ENCODE measurements around the gene NFE2L2. TPM values are rescaled to one million over a fixed set of nuclear protein-coding genes. Genes with fewer than 3 reads are reported as not detected.
"Not testable (repeated sequence)": the region's sequence is repeated elsewhere in the genome, so short reads cannot be mapped to it uniquely, and the experiment has no call there.

The NFE2L2 gene
- polyA plus RNA-seq, 1 donor (not counting 4 experiments of a cell fraction or from before 2014, with no cell fraction given): 177 TPM

DNA sequence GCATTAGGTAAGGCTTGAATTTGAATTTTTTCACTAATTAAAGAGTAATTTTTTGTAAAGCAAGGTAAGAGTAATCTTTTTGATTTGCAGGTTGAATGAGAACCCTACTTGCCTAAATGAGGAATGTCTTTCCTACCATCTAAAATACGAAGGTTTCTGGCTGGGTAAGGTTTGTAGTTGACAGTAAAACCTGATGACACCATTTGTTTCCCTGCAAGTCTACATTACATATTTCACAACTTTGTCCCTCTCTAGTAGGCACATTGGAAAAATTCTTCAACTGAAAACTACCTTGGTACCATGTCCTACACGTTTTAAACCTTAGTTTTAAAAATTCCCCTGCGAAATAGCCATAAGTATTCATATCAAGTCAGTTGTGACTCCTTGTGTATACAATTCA lies 42.6 kb downstream of the NFE2L2 start:
- H3K36me3 ChIP-seq (ENCODE audit: control insufficient read depth in 2 of 2, extremely low read depth in 1 of 2, insufficient read depth in 2 of 2, low read length in 2 of 2): peaks cover 18 to 25% of the 10 kb centered on the region in 2 experiments
- H3K27ac ChIP-seq (ENCODE audit: control insufficient read depth, insufficient read depth, low read length): no peak overlapping the region
- peaks cover 9% of the 10 kb centered on the region for H4K20me1 ChIP-seq (ENCODE audit: control insufficient read depth, extremely low read depth, insufficient read depth, low read length)
- H3K4me2 ChIP-seq (ENCODE audit: control insufficient read depth, extremely low read depth, insufficient read depth, low read depth, low read length): no peak overlapping the region
- no peak for FAIRE-seq
- no peaks in the 10 kb centered on the region for H3K9me1 ChIP-seq (ENCODE audit: control insufficient read depth, extremely low read depth, insufficient read depth, low read length)
- no peaks in the 10 kb centered on the region for H3K9me3 ChIP-seq (ENCODE audit: control insufficient read depth, low read depth, low read length)
- TF ChIP-seq, protein P1, sequence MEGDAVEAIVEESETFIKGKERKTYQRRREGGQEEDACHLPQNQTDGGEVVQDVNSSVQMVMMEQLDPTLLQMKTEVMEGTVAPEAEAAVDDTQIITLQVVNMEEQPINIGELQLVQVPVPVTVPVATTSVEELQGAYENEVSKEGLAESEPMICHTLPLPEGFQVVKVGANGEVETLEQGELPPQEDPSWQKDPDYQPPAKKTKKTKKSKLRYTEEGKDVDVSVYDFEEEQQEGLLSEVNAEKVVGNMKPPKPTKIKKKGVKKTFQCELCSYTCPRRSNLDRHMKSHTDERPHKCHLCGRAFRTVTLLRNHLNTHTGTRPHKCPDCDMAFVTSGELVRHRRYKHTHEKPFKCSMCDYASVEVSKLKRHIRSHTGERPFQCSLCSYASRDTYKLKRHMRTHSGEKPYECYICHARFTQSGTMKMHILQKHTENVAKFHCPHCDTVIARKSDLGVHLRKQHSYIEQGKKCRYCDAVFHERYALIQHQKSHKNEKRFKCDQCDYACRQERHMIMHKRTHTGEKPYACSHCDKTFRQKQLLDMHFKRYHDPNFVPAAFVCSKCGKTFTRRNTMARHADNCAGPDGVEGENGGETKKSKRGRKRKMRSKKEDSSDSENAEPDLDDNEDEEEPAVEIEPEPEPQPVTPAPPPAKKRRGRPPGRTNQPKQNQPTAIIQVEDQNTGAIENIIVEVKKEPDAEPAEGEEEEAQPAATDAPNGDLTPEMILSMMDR (optimal IDR thresholded peaks at IDR 0.05 in 1 of 3, IDR thresholded peaks at IDR 0.05 in 1 of 3, conservative IDR thresholded peaks at IDR 0.05 in 1 of 3; ENCODE audit: extremely low read depth in 1 of 3, insufficient read depth in 2 of 3, low read length in 3 of 3): no peak
- TF ChIP-seq EZH2 (IDR thresholded peaks at IDR 0.05; ENCODE audit: low read length): no peak
- H3K27me3 ChIP-seq (ENCODE audit: control insufficient read depth, extremely low read depth, insufficient read depth, low read length): no peaks in the 10 kb centered on the region
- dilution Hi-C loops (cut with MboI; ENCODE audit: extremely low pct_ligation_motif_present, low sequenced_read_pairs): no loop called here
- H3K79me2 ChIP-seq (ENCODE audit: control insufficient read depth, insufficient read depth, low read length): peaks cover 33% of the 10 kb centered on the region
- H3K9ac ChIP-seq (ENCODE audit: control insufficient read depth, extremely low read depth, insufficient read depth, low read length): no peak overlapping the region
- DNase-seq (ENCODE audit: low read depth, low spot score): no peak
- no peaks in the 10 kb centered on the region for H3K4me1 ChIP-seq (ENCODE audit: control insufficient read depth, extremely low read depth, insufficient read depth, low read length)
- no peak overlapping the region for H2AFZ ChIP-seq (ENCODE audit: control insufficient read depth, low read length)
- H3K4me3 ChIP-seq (ENCODE audit: control insufficient read depth in 2 of 3, extremely low read depth in 1 of 3, insufficient read depth in 2 of 3, low read depth in 1 of 3, low read length in 3 of 3): no peak overlapping the region

DNA sequence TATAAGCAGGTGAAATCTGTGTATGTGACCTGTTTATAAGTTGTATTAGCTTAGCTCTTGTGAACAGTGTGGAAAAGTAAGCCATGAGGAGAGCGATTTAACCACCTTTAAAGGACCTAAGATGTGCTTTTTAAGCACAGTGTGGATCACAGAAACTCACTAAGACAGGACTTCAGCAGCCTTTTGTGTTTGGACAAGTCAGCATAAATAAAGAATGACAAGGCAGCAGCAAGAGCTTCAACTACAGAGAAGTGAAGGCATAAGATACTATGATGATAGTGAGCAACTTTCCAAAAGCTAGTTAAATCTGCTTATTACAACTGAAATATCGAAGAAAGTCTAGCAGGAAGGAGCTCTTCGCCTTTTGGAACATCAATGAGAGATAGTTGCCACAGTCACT lies 43.0 kb downstream of the NFE2L2 start:
- Histone ChIP-seq H3K79me2 (ENCODE audit: control insufficient read depth, insufficient read depth, low read length) (peaks cover 37% of the 10 kb centered on the region), H3K4me2 (ENCODE audit: control insufficient read depth, extremely low read depth, insufficient read depth, low read depth, low read length) (no peak overlapping the region), H3K4me3 (ENCODE audit: control insufficient read depth in 2 of 3, extremely low read depth in 1 of 3, insufficient read depth in 2 of 3, low read depth in 1 of 3, low read length in 3 of 3) (no peak overlapping the region), H2AFZ (ENCODE audit: control insufficient read depth, low read length) (no peak overlapping the region), H3K27ac (ENCODE audit: control insufficient read depth, insufficient read depth, low read length) (no peak overlapping the region), H3K9ac (ENCODE audit: control insufficient read depth, extremely low read depth, insufficient read depth, low read length) (no peak overlapping the region), H3K9me3 (ENCODE audit: control insufficient read depth, low read depth, low read length) (no peaks in the 10 kb centered on the region), H3K27me3 (ENCODE audit: control insufficient read depth, extremely low read depth, insufficient read depth, low read length) (no peaks in the 10 kb centered on the region), H4K20me1 (ENCODE audit: control insufficient read depth, extremely low read depth, insufficient read depth, low read length) (peaks cover 9% of the 10 kb centered on the region), H3K9me1 (ENCODE audit: control insufficient read depth, extremely low read depth, insufficient read depth, low read length) (no peaks in the 10 kb centered on the region), H3K36me3 (ENCODE audit: control insufficient read depth in 2 of 2, extremely low read depth in 1 of 2, insufficient read depth in 2 of 2, low read length in 2 of 2) (peaks cover 20 to 26% of the 10 kb centered on the region in 2 experiments), H3K4me1 (ENCODE audit: control insufficient read depth, extremely low read depth, insufficient read depth, low read length) (no peaks in the 10 kb centered on the region)
- no peak for DNase-seq (ENCODE audit: low read depth, low spot score)
- FAIRE-seq: no peak
- TF ChIP-seq, protein P1 (optimal IDR thresholded peaks at IDR 0.05 in 1 of 3, IDR thresholded peaks at IDR 0.05 in 1 of 3, conservative IDR thresholded peaks at IDR 0.05 in 1 of 3; ENCODE audit: extremely low read depth in 1 of 3, insufficient read depth in 2 of 3, low read length in 3 of 3): no peak
- no peak for TF ChIP-seq EZH2 (IDR thresholded peaks at IDR 0.05; ENCODE audit: low read length)
- dilution Hi-C loops (cut with MboI; ENCODE audit: extremely low pct_ligation_motif_present, low sequenced_read_pairs): no loop called here

DNA sequence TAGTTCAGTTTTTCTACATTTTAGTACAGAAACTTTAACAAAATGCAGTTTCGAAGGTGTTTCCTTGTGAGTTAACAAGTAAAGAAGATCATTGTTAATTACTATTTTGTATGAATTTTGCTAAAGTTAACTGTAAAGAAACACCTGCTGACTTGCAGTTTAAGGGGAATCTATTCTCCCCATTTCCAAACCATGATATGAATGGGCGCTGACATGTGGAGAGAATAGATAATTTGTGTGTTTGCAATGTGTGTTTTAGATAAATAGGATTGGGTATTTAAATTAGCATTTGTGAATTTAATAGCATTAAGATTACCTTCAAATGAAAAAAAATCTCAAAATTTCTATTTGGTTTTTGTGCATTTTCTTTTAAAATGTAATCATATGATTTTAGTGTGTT lies 44.7 kb downstream of the NFE2L2 start:
- peaks cover 23 to 36% of the 10 kb centered on the region in 2 experiments for H3K36me3 ChIP-seq (ENCODE audit: control insufficient read depth in 2 of 2, extremely low read depth in 1 of 2, insufficient read depth in 2 of 2, low read length in 2 of 2)
- H3K4me3 ChIP-seq (ENCODE audit: control insufficient read depth in 2 of 3, extremely low read depth in 1 of 3, insufficient read depth in 2 of 3, low read depth in 1 of 3, low read length in 3 of 3); H2AFZ ChIP-seq (ENCODE audit: control insufficient read depth, low read length); dilution Hi-C loops (cut with MboI; ENCODE audit: extremely low pct_ligation_motif_present, low sequenced_read_pairs); H3K9ac ChIP-seq (ENCODE audit: control insufficient read depth, extremely low read depth, insufficient read depth, low read length); H3K4me2 ChIP-seq (ENCODE audit: control insufficient read depth, extremely low read depth, insufficient read depth, low read depth, low read length); H3K27me3 ChIP-seq (ENCODE audit: control insufficient read depth, extremely low read depth, insufficient read depth, low read length); H3K27ac ChIP-seq (ENCODE audit: control insufficient read depth, insufficient read depth, low read length); DNase-seq (ENCODE audit: low read depth, low spot score); FAIRE-seq; H3K4me1 ChIP-seq (ENCODE audit: control insufficient read depth, extremely low read depth, insufficient read depth, low read length); H3K9me3 ChIP-seq (ENCODE audit: control insufficient read depth, low read depth, low read length); H3K9me1 ChIP-seq (ENCODE audit: control insufficient read depth, extremely low read depth, insufficient read depth, low read length): not testable (repeated sequence)
- peaks cover 54% of the 10 kb centered on the region for H3K79me2 ChIP-seq (ENCODE audit: control insufficient read depth, insufficient read depth, low read length)
- peaks cover 13% of the 10 kb centered on the region for H4K20me1 ChIP-seq (ENCODE audit: control insufficient read depth, extremely low read depth, insufficient read depth, low read length)
